GM18951 (cell line): ENCODE measurements around the gene SAMD15.
"Not testable (repeated sequence)": the region's sequence is repeated elsewhere in the genome, so short reads cannot be mapped to it uniquely, and the experiment has no call there.

Experiments used
- POLR2A ChIP-seq: IDR thresholded peaks from 4 replicates; pipeline ENCODE4 v1.6.1; 2011; ENCODE audit warnings: mild to moderate bottlenecking; ENCODE audit not compliant: insufficient read length, insufficient read depth; ENCODE audit errors: extremely low read depth
- in situ Hi-C: fragments of 300-500 bp; cut with MboI; formaldehyde crosslinking; loops from one replicate; pipeline ENCODE4 v1.12.0; 2022; ENCODE audit warnings: low sequenced_read_pairs, mixed read lengths, inconsistent platforms; ENCODE audit not compliant: unreplicated experiment

The SAMD15 gene

GRCh38 chr14:77406718-77407117 is 29.5 kb downstream of the SAMD15 start:
- no peak for TF ChIP-seq POLR2A
- in situ Hi-C loops: no loop called here

GRCh38 chr14:77407158-77407557 is 30.0 kb downstream of the SAMD15 start:
- no peak for TF ChIP-seq POLR2A
- in situ Hi-C loops: no loop called here

GRCh38 chr14:77409131-77409533 is 32.0 kb downstream of the SAMD15 start:
- no peak for TF ChIP-seq POLR2A
- in situ Hi-C loops: no loop called here

- in situ Hi-C loops: not testable (repeated sequence)
Measured at GRCh38 chr14:77415403-77416030, 38.3 kb downstream of the SAMD15 start.

- in situ Hi-C loops: not testable (repeated sequence)
Measured at GRCh38 chr14:77416098-77416497, 38.9 kb downstream of the SAMD15 start.

- in situ Hi-C loops: no loop called here
- no peak for TF ChIP-seq POLR2A
Measured at GRCh38 chr14:77416836-77417235, 39.7 kb downstream of the SAMD15 start.

GRCh38 chr14:77421201-77421600 is 44.0 kb downstream of the SAMD15 start:
- in situ Hi-C loops: no loop called here
- TF ChIP-seq POLR2A: no peak

GRCh38 chr14:77423423-77423822 is 46.2 kb downstream of the SAMD15 start, which contains the start of gene NOXRED1:
NOXRED1 (minus strand) TSS chr14:77423523; CDS start chr14:77422889, 634 bp downstream.
- in situ Hi-C loops: no loop called here

GRCh38 chr14:77424862-77425261 is 47.7 kb downstream of the SAMD15 start:
- no peak for TF ChIP-seq POLR2A
- in situ Hi-C loops: no loop called here

More at GRCh38 chr14:77423423-77423822, 46.2 kb downstream of the SAMD15 start, which contains the start of gene NOXRED1:
- no peak for TF ChIP-seq POLR2A

GRCh38 chr14:77426396-77426795 is 49.2 kb downstream of the SAMD15 start:
- TF ChIP-seq POLR2A: no peak
- in situ Hi-C loops: no loop called here

- in situ Hi-C loops: no loop called here
- no peak for TF ChIP-seq POLR2A
Measured at GRCh38 chr14:77436042-77436441, 58.9 kb downstream of the SAMD15 start.

- in situ Hi-C loops: no loop called here
- no peak for TF ChIP-seq POLR2A
Measured at GRCh38 chr14:77438596-77438995, 61.4 kb downstream of the SAMD15 start.

GRCh38 chr14:77439861-77440260 is 62.7 kb downstream of the SAMD15 start:
- TF ChIP-seq POLR2A: no peak
- in situ Hi-C loops: no loop called here
